SK-N-SH treated with all-trans-retinoic acid at 6 μM for 48 hours (cell line): ENCODE data around the gene MREG.

Experiments
- RARB ChIP-seq: fragments of 250-450 bp; sonication (Bioruptor Pico); IDR thresholded peaks from 2 replicates; pipeline ENCODE4 v1.8.0; 2021; ENCODE audit warnings: mild to moderate bottlenecking, moderate library complexity
- TCF4 ChIP-seq: fragments of 250-450 bp; sonication (Bioruptor Pico); IDR thresholded peaks from 2 replicates; pipeline ENCODE4 v1.8.0; 2021; ENCODE audit warnings: mild to moderate bottlenecking, moderate library complexity, borderline replicate concordance
- ZFP3 ChIP-seq: fragments of 250-450 bp; sonication (Bioruptor Pico); IDR thresholded peaks from 2 replicates; pipeline ENCODE4 v1.5.0; 2020; ENCODE audit warnings: mild to moderate bottlenecking, moderate library complexity
- ZFP30 ChIP-seq: fragments of 450-650 bp; formaldehyde crosslinking; IDR thresholded peaks from 2 replicates; pipeline ENCODE4 v1.5.0; 2022; ENCODE audit warnings: mild to moderate bottlenecking, moderate library complexity
- ZNF8 ChIP-seq: fragments of 450-650 bp; formaldehyde crosslinking; IDR thresholded peaks from 2 replicates; pipeline ENCODE4 v1.5.0; 2020; ENCODE audit warnings: mild to moderate bottlenecking, moderate library complexity
- TF ChIP-seq, protein P1 (sequence below): fragments of 250-450 bp; sonication (Bioruptor Pico); IDR thresholded peaks from 2 replicates; pipeline ENCODE4 v1.8.0; 2020; ENCODE audit warnings: mild to moderate bottlenecking, moderate library complexity, borderline replicate concordance
- TF ChIP-seq, protein P2 (sequence below): fragments of 250-450 bp; sonication (Bioruptor Pico); IDR thresholded peaks from 2 replicates; pipeline ENCODE4 v1.5.0; 2020; ENCODE audit warnings: mild to moderate bottlenecking, moderate library complexity

DNA sequence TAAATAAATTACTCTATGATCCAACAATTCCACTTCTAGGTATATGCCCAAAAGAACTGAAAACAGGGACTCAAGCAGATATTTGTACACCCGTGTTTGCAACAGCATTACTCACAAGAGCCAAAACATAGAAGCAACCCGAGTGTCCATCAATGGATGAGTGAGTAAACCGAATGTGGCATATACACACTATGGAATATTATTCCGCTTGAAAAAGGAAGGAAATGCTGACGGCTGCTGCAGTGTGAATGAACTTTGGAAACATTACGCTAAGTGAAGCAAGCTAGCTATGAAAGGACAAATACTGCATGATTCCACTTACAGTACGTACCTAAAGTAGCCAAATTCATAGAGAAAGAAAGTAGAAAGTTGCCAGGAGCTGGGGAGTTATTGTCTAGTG is 32.2 kb downstream of the MREG start:
- no peak for TF ChIP-seq RARB (CRISPR knock-in tag)
- TF ChIP-seq ZFP3 = no peak
- TF ChIP-seq ZFP30 = no peak
- TF ChIP-seq, protein P1, sequence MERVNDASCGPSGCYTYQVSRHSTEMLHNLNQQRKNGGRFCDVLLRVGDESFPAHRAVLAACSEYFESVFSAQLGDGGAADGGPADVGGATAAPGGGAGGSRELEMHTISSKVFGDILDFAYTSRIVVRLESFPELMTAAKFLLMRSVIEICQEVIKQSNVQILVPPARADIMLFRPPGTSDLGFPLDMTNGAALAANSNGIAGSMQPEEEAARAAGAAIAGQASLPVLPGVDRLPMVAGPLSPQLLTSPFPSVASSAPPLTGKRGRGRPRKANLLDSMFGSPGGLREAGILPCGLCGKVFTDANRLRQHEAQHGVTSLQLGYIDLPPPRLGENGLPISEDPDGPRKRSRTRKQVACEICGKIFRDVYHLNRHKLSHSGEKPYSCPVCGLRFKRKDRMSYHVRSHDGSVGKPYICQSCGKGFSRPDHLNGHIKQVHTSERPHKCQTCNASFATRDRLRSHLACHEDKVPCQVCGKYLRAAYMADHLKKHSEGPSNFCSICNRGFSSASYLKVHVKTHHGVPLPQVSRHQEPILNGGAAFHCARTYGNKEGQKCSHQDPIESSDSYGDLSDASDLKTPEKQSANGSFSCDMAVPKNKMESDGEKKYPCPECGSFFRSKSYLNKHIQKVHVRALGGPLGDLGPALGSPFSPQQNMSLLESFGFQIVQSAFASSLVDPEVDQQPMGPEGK = no peak
- no peak for TF ChIP-seq ZNF8 (CRISPR knock-in tag)
- TF ChIP-seq, protein P2, sequence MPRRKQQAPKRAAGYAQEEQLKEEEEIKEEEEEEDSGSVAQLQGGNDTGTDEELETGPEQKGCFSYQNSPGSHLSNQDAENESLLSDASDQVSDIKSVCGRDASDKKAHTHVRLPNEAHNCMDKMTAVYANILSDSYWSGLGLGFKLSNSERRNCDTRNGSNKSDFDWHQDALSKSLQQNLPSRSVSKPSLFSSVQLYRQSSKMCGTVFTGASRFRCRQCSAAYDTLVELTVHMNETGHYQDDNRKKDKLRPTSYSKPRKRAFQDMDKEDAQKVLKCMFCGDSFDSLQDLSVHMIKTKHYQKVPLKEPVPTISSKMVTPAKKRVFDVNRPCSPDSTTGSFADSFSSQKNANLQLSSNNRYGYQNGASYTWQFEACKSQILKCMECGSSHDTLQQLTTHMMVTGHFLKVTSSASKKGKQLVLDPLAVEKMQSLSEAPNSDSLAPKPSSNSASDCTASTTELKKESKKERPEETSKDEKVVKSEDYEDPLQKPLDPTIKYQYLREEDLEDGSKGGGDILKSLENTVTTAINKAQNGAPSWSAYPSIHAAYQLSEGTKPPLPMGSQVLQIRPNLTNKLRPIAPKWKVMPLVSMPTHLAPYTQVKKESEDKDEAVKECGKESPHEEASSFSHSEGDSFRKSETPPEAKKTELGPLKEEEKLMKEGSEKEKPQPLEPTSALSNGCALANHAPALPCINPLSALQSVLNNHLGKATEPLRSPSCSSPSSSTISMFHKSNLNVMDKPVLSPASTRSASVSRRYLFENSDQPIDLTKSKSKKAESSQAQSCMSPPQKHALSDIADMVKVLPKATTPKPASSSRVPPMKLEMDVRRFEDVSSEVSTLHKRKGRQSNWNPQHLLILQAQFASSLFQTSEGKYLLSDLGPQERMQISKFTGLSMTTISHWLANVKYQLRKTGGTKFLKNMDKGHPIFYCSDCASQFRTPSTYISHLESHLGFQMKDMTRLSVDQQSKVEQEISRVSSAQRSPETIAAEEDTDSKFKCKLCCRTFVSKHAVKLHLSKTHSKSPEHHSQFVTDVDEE (CRISPR knock-in tag) = no peak
- TF ChIP-seq TCF4 = no peak
